ENCODE results near the gene STEAP4.

The STEAP4 gene
- 0 reads per million in 4 donors for total RNA-seq

DNA sequence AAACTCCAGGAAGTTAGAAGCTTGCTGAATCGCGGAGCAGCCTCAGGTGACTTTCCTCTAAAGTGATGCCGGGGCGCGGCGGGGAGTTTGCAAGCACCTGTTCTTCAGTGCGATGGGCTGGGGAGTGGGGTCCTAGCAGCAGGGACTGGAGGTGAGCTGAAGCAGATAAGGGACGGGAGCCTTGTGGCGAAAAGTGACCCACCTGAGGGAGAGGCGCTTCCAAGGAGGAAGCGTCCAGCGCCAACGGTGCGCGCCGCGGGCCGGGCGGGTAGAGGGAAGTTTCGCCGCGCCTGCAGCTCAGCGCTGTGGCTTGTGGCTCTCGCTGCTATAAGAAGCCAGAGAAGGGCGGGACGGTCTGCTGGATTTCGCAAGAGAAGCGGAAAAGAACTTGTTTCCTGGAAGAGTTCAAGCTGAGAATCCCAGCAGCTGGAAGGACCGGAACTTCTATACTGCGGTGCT, at the start of gene STEAP4:
Gene STEAP4 (minus strand): TSS at position 305 of the 459 bp plus-strand sequence. CDS start 22,625 bp downstream, outside the sequence.
- peak in 1 of 5 donors; percentile 2 for DNase-seq

GRCh38 chr7:88355011-88355410, 48.3 kb upstream of the STEAP4 start:
- no peak for DNase-seq

- no peak for DNase-seq
These were observed 43.4 kb upstream of the STEAP4 start for GRCh38 chr7:88350118-88350517.

GRCh38 chr7:88347517-88347916, 40.8 kb upstream of the STEAP4 start:
- DNase-seq = no peak

- DNase-seq = no peak
These were observed 40.4 kb upstream of the STEAP4 start for GRCh38 chr7:88347090-88347489.

- DNase-seq = no peak
These were observed 39.7 kb upstream of the STEAP4 start for GRCh38 chr7:88346357-88346756.

GRCh38 chr7:88344956-88345832, 38.5 kb upstream of the STEAP4 start:
- no peak for DNase-seq

GRCh38 chr7:88344271-88344670, 37.6 kb upstream of the STEAP4 start:
- DNase-seq = no peak

- no peak for DNase-seq
These were observed 32.7 kb upstream of the STEAP4 start for GRCh38 chr7:88339195-88339922.

DNA sequence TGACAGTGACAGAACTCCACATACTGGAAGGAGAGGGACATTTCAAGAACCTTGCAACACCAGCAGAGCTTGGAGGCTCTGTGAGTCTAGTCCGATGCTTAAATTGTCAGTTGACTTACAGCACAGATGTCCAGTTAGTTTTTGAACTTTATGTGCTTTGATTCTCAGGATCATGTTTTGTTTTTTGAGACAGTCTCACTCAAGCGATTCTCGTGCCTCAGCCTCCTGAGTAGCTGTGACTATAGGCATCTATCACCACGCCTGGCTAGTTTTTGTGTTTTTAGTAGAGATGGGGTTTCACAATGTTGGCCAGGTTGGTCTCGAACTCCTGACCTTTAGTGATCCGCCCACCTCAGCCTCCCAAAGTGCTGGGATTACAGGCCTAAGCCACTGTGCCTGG, 31.8 kb upstream of the STEAP4 start:
- no peak for DNase-seq

DNA sequence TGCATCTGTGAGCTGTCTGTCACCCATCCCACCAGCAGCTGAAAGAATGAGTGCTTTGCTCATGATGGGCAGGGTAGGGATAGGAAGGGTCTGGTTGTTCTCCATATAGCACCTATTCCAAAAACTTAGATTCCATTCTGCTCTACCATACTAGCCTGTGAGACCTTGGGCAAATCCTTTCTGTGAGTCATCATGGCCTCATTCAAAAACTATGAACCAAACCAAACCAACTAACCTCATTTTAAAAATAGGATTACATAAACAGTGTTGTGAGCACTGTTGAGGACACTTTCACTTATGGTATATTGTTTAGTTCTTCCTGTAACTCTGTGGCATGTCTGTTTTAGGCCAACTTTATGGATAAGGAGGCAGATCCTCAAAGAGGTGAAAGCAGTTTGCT, 30.9 kb upstream of the STEAP4 start:
- no peak for DNase-seq

DNA sequence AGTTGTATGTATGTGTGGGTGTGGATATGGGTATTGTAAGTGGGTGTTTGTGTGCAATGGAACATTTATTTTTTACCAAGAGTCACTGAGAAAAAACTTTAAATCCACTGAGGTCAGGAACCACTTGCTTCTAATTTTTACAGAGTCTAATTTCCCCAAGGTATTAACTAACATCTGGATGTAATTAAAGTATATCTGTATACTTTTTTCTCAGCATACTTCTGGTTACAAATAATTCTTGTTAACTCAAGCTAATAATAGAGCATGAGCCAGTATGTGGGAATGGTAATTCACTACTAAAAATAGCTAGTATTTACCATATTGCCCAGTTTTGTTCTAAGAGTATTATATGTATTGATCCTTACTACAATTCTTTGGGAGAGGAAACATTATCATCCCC, 24.6 kb upstream of the STEAP4 start:
- DNase-seq = no peak

GRCh38 chr7:88329532-88330463, 23.1 kb upstream of the STEAP4 start:
- no peak for DNase-seq

DNA sequence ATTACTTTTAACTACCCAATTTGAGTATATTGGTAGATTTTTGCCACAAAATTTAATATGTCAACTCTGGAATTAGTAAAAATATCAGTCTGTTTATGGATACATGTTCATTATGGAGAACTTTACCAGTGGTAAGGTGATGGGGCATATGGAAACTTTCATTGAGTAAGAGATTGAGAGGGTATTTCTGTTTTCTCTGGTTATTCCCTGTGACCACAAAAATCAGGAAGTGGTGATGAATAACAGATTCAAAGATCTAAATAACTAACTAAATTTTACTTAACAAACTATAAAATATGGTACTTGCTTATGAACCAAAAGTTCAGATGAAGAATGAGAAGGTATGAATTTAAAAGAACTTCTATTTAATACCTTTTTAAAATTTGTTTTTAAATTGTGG, 22.1 kb upstream of the STEAP4 start:
- no peak for DNase-seq

DNA sequence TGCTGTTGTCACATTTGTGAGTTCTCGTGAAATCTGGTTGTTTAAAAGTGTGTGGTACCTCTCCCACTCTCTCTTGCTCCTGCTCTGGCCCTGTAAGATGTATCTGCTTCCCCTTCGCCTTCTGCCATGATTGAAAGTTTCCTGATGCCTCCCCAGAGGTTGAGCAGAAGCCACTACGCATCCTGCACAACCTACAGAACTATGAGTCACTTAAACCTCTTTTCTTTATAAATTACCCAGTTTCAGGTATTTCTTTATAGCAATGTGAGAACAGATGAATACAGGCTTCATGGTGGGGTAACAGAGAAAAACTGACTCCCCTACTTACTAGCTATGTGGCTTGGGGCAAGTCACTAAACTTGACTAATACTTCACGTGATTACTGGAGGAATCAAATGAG, 18.0 kb upstream of the STEAP4 start:
- DNase-seq = no peak

GRCh38 chr7:88322151-88322550, 15.5 kb upstream of the STEAP4 start:
- no peak for DNase-seq

GRCh38 chr7:88321694-88322093, 15.0 kb upstream of the STEAP4 start:
- no peak for DNase-seq

DNA sequence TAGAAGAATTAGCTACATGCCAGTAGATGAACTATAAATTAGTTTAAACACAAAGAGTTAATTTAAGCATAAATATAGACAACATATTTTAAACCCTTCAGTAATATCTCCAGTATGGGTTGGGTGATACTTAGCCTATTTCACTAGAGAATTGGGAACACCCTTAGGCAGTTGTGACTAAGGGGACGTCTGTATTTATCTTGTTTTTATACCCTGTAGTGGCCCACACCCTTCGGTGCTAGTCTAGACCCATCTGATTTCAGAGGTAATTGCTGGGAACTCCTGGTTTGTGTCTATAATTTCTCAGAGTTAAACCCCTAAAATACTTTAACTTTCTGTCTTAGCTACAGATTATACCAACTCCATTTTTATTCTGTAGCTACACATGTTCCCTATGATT, 11.5 kb upstream of the STEAP4 start:
- DNase-seq = no peak

DNA sequence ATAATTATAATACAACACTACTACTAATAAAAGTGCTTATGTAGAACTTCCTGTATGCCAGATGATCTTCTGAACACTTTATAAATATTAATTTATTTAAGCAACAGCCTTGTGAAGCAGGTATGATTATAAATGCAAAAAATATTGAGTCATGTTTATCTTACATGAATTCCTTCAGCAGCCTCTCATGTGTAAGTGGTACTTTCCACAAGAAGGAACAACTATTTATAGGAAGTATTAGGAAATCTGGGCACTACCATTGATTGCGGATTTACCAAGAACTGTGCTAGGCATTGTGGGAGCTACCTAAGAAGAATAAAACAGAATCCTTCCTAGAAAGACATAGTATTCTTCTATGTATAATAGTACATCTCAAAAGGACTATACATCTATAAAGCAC, 10.7 kb upstream of the STEAP4 start:
- DNase-seq = no peak

DNA sequence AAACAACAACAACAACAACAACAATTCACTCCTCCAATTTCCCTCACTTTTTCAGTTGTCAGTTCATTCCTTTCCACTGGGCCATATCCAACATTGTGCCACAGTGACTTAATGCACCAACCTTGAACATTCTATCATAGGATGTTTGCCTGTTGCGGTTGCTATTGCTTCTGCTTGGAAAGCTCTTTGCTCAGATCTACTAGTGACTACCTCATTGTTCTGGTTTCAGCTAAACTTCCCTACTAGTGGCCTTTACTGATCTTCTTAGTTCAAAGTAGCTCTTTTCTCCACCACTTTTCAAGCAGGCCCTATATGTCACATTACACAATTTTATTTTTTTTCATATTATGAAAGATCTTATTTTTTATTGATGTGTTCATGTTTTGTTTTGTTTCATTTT, 9.8 kb upstream of the STEAP4 start:
- no peak for DNase-seq

DNA sequence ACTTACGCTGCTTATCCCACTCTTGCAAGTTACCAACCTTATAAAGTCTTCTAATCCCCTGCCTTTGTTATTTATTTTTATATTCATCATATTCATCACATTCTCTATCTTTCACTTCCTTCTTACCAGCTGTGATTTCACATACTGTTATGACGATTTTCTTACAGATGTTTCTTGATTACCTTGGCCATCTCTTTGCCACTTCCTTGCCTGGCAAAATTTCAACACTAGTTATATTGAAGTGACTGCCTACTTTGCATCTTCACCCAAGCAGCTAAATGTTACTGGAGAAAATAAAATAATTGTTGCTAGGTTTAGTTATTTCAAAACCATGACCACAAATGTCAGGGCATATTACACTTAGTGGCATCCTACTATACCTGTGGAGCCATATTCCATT, 8.8 kb upstream of the STEAP4 start:
- DNase-seq = no peak

GRCh38 chr7:88314061-88314491, 7.4 kb upstream of the STEAP4 start:
- DNase-seq = no peak
